GM12878 (cell line): ENCODE data around the gene PROM1. TPM values are rescaled to one million over a fixed set of nuclear protein-coding genes. Genes with fewer than 3 reads are reported as not detected.

Experiments
- ATAC-seq: fragments of 200-7000 bp; cut with Tn5 transposase; 3 replicates; pipeline ENCODE4 v1.9.1; 2020; ENCODE audit warnings: mild to moderate bottlenecking, moderate library complexity
- BruUV-seq: library from RNA; stranded (reverse); fragments of 400-500 nt; replicated peaks from 2 replicates; lab custom pipeline; 2021; lab: Mats Ljungman, UMichigan
- CTCF ChIA-PET: fragments of 300-600 bp; sonication (Branson Sonifier 250); formaldehyde crosslinking; extraction: SDS; loops from one replicate; lab custom pipeline; 2021; ENCODE audit warnings: inconsistent platforms; lab: Yijun Ruan, JAX
- POLR2A ChIA-PET: fragments of 350-600 bp; formaldehyde crosslinking; extraction: SDS; loops from one replicate; lab custom pipeline; 2021; ENCODE audit warnings: inconsistent platforms; lab: Charles Lee
- RAD21 ChIA-PET: fragments of 300-600 bp; sonication (Branson Sonifier 250); formaldehyde crosslinking; loops from one replicate; lab custom pipeline; 2023; ENCODE audit warnings: antibody characterized with exemption; ENCODE audit not compliant: unreplicated experiment; lab: Charles Lee
- SMC1A ChIA-PET: fragments of 300-600 bp; sonication (Branson Sonifier 250); formaldehyde crosslinking; loops from one replicate; lab custom pipeline; 2023; ENCODE audit not compliant: unreplicated experiment, uncharacterized antibody; lab: Charles Lee
- DNase-seq: peaks from one replicate; pipeline ENCODE4 v3.0.0-alpha.2; 2011; ENCODE audit warnings: low read depth, low spot score
- FAIRE-seq: peaks from 3 replicates; lab custom pipeline; 2011; peaks lifted over from hg19 to GRCh38; lab: Jason Lieb, UNC
- H2AFZ ChIP-seq: 2 replicates; pipeline ENCODE4 v1.6.0; 2011; ENCODE audit warnings: low read depth, low read length, control low read depth; ENCODE audit not compliant: control insufficient read depth
- H3K27ac ChIP-seq: 2 replicates; pipeline ENCODE4 v1.5.1; 2011; ENCODE audit warnings: control low read depth; ENCODE audit not compliant: control insufficient read depth, insufficient read depth
- H3K27me3 ChIP-seq, 2 experiments: replicated peaks in 1 of 2; 2 replicates each; pipeline versions ENCODE4 v1.6.0 to v1.6.1; 2011; ENCODE audit warnings: low read length in 1 of 2; ENCODE audit not compliant: control insufficient read depth in 2 of 2, insufficient read depth in 2 of 2
- H3K36me3 ChIP-seq, 2 experiments: 2 replicates each; pipeline ENCODE4 v1.5.1; 2011; ENCODE audit warnings: low read length in 1 of 2; ENCODE audit not compliant: control insufficient read depth in 2 of 2, insufficient read depth in 2 of 2
- H3K4me1 ChIP-seq: 2 replicates; pipeline ENCODE4 v1.6.1; 2011; ENCODE audit warnings: mild to moderate bottlenecking, low read length, moderate library complexity, mixed read lengths; ENCODE audit not compliant: control insufficient read depth, insufficient read depth
- H3K4me2 ChIP-seq: 2 replicates; pipeline ENCODE4 v1.6.0; 2011; ENCODE audit warnings: control low read depth; ENCODE audit not compliant: control insufficient read depth, insufficient read depth
- H3K4me3 ChIP-seq: fragments of 200-600 bp; sonication (generic); 2 replicates; pipeline ENCODE4 v1.5.1; 2016
- H3K79me2 ChIP-seq: 2 replicates; pipeline ENCODE4 v1.6.0; 2011; ENCODE audit warnings: low read length; ENCODE audit not compliant: control insufficient read depth, insufficient read depth
- H3K9ac ChIP-seq: 2 replicates; pipeline ENCODE4 v1.8.0; 2011; ENCODE audit warnings: low read length, control low read depth, mixed read lengths; ENCODE audit not compliant: control insufficient read depth, insufficient read depth
- H3K9me3 ChIP-seq: replicated peaks from 3 replicates; pipeline ENCODE4 v1.5.1; 2011; ENCODE audit warnings: mild to moderate bottlenecking, low read length; ENCODE audit not compliant: control insufficient read depth, insufficient read depth
- H4K20me1 ChIP-seq: 2 replicates; pipeline ENCODE4 v1.6.0; 2011; ENCODE audit not compliant: control insufficient read depth, insufficient read depth
- BRCA1 ChIP-seq: IDR thresholded peaks from 2 replicates; pipeline ENCODE4 v1.6.1; 2011; ENCODE audit warnings: low read depth, low read length, improper control_type of control experiment
- CHD2 ChIP-seq: IDR thresholded peaks from 2 replicates; pipeline ENCODE4 v1.6.1; 2011; ENCODE audit warnings: low read depth, low read length, improper control_type of control experiment, borderline replicate concordance
- ETV6 ChIP-seq, 2 experiments: fragments of 450-650 bp in 1 of 2; IDR thresholded peaks in 1 of 2; conservative IDR thresholded peaks in 1 of 2; 2 replicates each; pipeline ENCODE4 v1.6.1; 2014; ENCODE audit warnings: antibody characterized with exemption in 1 of 2, borderline replicate concordance in 1 of 2, low read depth in 1 of 2, mild to moderate bottlenecking in 1 of 2, moderate library complexity in 1 of 2
- FOXM1 ChIP-seq: IDR thresholded peaks from 2 replicates; pipeline ENCODE4 v1.6.1; 2012; ENCODE audit warnings: low read depth, mild to moderate bottlenecking, inconsistent platforms, low read length, moderate library complexity
- KLF5 ChIP-seq: fragments of 450-650 bp; IDR thresholded peaks from 2 replicates; pipeline ENCODE4 v1.6.1; 2014; ENCODE audit warnings: mild to moderate bottlenecking; ENCODE audit not compliant: partially characterized antibody
- NBN ChIP-seq: fragments of 450-650 bp; IDR thresholded peaks from 2 replicates; pipeline ENCODE4 v1.6.1; 2016
- PAX8 ChIP-seq: fragments of 450-650 bp; IDR thresholded peaks from 2 replicates; pipeline ENCODE4 v1.6.1; 2017; ENCODE audit warnings: mild to moderate bottlenecking, moderate library complexity
- POLR2A ChIP-seq: IDR thresholded peaks from 2 replicates; pipeline ENCODE4 v1.6.1; 2011; ENCODE audit warnings: low read depth, mild to moderate bottlenecking, low read length
- SUZ12 ChIP-seq: fragments of 200-600 bp; sonication (generic); IDR thresholded peaks from one replicate; pipeline ENCODE4 v1.6.1; 2018; ENCODE audit warnings: antibody characterized with exemption, mild to moderate bottlenecking; ENCODE audit not compliant: unreplicated experiment
- ZBED1 ChIP-seq: IDR thresholded peaks from 2 replicates; pipeline ENCODE4 v1.6.1; 2016; ENCODE audit warnings: borderline replicate concordance
- ZBTB4 ChIP-seq: fragments of 450-650 bp; formaldehyde crosslinking; IDR thresholded peaks from 2 replicates; pipeline ENCODE4 v1.4.0; 2022; ENCODE audit warnings: mild to moderate bottlenecking, moderate library complexity
- WGBS: methylation state at CpG from one replicate; pipeline ENCODE4 v1.1.6; 2016; ENCODE audit warnings: low lambda C conversion rate; ENCODE audit not compliant: insufficient replicate concordance, insufficient coverage; ENCODE audit errors: missing lambda C conversion rate; 5-methylcytosine and 5-hydroxymethylcytosine counted together
- in situ Hi-C: fragments of 300-500 bp; cut with MboI; formaldehyde crosslinking; loops from 9 replicates; pipeline ENCODE4 v1.14.3; 2018; ENCODE audit warnings: mixed read lengths
- intact Hi-C: fragments of 100-400 bp; cut with micrococcal nuclease; formaldehyde crosslinking; loops from one replicate; pipeline ENCODE4 v1.14.2; 2022; ENCODE audit not compliant: unreplicated experiment
- polyA plus RNA-seq, 11 experiments: library from polyadenylated mRNA; depleted of rRNA in 4 of 11; unstranded in 6 of 11; stranded (reverse) in 5 of 11; fragments of >200 nt; fragmentation: Nextera tagmentation in 4 of 11; fragmentation: Illumina TruSeq in 1 of 11; extraction: Ambion mirVana in 4 of 11; extraction: Trizol in 1 of 11; gene quantifications; 1 replicate in 1 of 11; 2 replicates in 10 of 11; pipeline versions ENCODE4 v1.2.1 to v1.2.3, GENCODE V29; 2011 to 2016; ENCODE audit warnings: inconsistent platforms in 2 of 11, missing spikeins in 2 of 11, low read depth in 1 of 11
- total RNA-seq, 4 experiments: library from RNA; depleted of rRNA in 3 of 4; stranded (reverse); fragments of >200 nt in 3 of 4; fragmentation: Illumina TruSeq in 1 of 4; extraction: Trizol in 1 of 4; gene quantifications; 2 replicates each; pipeline versions ENCODE4 v1.2.1 to v1.2.3, GENCODE V29; 2013 to 2021
- TF ChIP-seq, protein P1 (sequence below): fragments of 450-650 bp; IDR thresholded peaks from 2 replicates; pipeline ENCODE4 v1.6.1; 2018; ENCODE audit warnings: borderline replicate concordance, mild to moderate bottlenecking; ENCODE audit not compliant: partially characterized antibody
- TF ChIP-seq, protein P2 (sequence below): IDR thresholded peaks from 2 replicates; pipeline ENCODE4 v1.6.1; 2012; ENCODE audit warnings: low read depth, low read length, improper control_type of control experiment
- TF ChIP-seq, protein P3 (sequence below): fragments of 450-650 bp; formaldehyde crosslinking; IDR thresholded peaks from 2 replicates; pipeline ENCODE4 v1.5.0; 2022; ENCODE audit warnings: mild to moderate bottlenecking, missing genetic modification characterization

The PROM1 gene
- total and polyA plus RNA-seq, 10 of the 15 experiments (the other 5 are each of a cell fraction or from before 2014, with no cell fraction given) = 0.08 to 0.31 (median 0.18) TPM; not detected in 7

DNA sequence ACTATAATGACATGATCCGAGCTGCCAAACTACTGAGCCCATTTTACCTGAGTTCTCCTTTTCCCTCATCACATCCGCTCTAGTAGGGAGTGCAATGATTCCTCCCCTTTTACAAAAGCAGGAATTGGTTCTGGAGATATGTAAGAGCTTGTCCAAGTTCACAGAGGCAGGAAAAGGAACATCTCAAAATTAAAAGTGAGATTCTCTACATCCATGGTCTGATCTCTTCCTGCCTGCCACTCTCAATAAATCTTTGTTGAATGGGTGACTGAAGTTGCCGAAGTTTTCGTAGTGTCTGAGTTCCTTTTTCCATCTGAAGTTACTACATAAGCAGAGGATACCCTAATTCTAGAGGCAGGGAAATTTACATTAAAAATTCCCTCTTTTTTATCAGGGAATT, 145.2 kb downstream of the PROM1 start, which contains the start of gene FGFBP1 (continued):
- TF ChIP-seq, protein P1, sequence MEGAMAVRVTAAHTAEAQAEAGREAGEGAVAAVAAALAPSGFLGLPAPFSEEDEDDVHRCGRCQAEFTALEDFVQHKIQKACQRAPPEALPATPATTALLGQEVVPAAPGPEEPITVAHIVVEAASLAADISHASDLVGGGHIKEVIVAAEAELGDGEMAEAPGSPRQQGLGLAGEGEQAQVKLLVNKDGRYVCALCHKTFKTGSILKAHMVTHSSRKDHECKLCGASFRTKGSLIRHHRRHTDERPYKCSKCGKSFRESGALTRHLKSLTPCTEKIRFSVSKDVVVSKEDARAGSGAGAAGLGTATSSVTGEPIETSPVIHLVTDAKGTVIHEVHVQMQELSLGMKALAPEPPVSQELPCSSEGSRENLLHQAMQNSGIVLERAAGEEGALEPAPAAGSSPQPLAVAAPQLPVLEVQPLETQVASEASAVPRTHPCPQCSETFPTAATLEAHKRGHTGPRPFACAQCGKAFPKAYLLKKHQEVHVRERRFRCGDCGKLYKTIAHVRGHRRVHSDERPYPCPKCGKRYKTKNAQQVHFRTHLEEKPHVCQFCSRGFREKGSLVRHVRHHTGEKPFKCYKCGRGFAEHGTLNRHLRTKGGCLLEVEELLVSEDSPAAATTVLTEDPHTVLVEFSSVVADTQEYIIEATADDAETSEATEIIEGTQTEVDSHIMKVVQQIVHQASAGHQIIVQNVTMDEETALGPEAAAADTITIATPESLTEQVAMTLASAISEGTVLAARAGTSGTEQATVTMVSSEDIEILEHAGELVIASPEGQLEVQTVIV = no peak
- TF ChIP-seq, protein P2, sequence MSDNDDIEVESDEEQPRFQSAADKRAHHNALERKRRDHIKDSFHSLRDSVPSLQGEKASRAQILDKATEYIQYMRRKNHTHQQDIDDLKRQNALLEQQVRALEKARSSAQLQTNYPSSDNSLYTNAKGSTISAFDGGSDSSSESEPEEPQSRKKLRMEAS = no peak
- TF ChIP-seq FOXM1 (no peak), PAX8 (no peak), BRCA1 (no peak), POLR2A (no peak), ETV6 (conservative IDR thresholded peaks at IDR 0.05 in 1 of 2, IDR thresholded peaks at IDR 0.05 in 1 of 2; ENCODE audit: borderline replicate concordance in 1 of 2, low read depth in 1 of 2) (no peak)

- intact Hi-C loops (no loop called here), in situ Hi-C loops (no loop called here)
- ChIA-PET SMC1A (interaction anchor here (3.3 kb wide), 1 partner anchor 55 kb away, joined by 14 read pairs; no protein-coding TSS in a partner anchor), CTCF (interaction anchor here (0.6 to 1.5 kb wide), 2 partner anchors 55 to 256 kb away, joined by 3 to 5 read pairs; no protein-coding TSS in a partner anchor), RAD21 (interaction anchor here (1.4 to 1.7 kb wide), 2 partner anchors 55 to 133 kb away, joined by 4 to 7 read pairs; no protein-coding TSS in a partner anchor), POLR2A (interaction anchor here (1.2 kb wide), 1 partner anchor 63 kb away, joined by 3 read pairs; no protein-coding TSS in a partner anchor)
- 40% methylated on average over 8 of the region's 8 CpGs for WGBS
- Histone ChIP-seq H4K20me1 (no peaks in the 10 kb centered on the region), H3K4me3 (no peak overlapping the region), H3K4me1 (no peaks in the 10 kb centered on the region), H3K9me3 (no peaks in the 10 kb centered on the region; the same call in 2 of the 3 replicates), H3K79me2 (no peaks in the 10 kb centered on the region), H3K4me2 (no peak overlapping the region), H3K27me3 (no peaks in the 10 kb centered on the region; a peak in 1 of 4 replicates), H3K9ac (no peak overlapping the region), H3K27ac (no peak overlapping the region), H3K36me3 (no peaks in the 10 kb centered on the region), H2AFZ (no peak overlapping the region)
- DNase-seq = no peak
- no TSS peak for BruUV-seq
- ATAC-seq = no peak
- no peak for FAIRE-seq
- no peak for TF ChIP-seq NBN
- TF ChIP-seq, protein P3, sequence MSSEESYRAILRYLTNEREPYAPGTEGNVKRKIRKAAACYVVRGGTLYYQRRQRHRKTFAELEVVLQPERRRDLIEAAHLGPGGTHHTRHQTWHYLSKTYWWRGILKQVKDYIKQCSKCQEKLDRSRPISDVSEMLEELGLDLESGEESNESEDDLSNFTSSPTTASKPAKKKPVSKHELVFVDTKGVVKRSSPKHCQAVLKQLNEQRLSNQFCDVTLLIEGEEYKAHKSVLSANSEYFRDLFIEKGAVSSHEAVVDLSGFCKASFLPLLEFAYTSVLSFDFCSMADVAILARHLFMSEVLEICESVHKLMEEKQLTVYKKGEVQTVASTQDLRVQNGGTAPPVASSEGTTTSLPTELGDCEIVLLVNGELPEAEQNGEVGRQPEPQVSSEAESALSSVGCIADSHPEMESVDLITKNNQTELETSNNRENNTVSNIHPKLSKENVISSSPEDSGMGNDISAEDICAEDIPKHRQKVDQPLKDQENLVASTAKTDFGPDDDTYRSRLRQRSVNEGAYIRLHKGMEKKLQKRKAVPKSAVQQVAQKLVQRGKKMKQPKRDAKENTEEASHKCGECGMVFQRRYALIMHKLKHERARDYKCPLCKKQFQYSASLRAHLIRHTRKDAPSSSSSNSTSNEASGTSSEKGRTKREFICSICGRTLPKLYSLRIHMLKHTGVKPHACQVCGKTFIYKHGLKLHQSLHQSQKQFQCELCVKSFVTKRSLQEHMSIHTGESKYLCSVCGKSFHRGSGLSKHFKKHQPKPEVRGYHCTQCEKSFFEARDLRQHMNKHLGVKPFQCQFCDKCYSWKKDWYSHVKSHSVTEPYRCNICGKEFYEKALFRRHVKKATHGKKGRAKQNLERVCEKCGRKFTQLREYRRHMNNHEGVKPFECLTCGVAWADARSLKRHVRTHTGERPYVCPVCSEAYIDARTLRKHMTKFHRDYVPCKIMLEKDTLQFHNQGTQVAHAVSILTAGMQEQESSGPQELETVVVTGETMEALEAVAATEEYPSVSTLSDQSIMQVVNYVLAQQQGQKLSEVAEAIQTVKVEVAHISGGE (CRISPR knock-in tag) = no peak
- TF ChIP-seq ZBTB4 (CRISPR knock-in tag) = no peak
- no peak for TF ChIP-seq ZBED1
- no peak for TF ChIP-seq KLF5
- TF ChIP-seq CHD2 = no peak
- no peak for TF ChIP-seq SUZ12
These were observed 145.6 kb downstream of the PROM1 start for GRCh38 chr4:15938182-15938581.
